HK-2 (cell line): ENCODE data around the gene GREB1.

Experiments used
- DNase-seq: peaks from one replicate; pipeline ENCODE4 v3.0.0-alpha.2; 2018; ENCODE audit not compliant: unreplicated experiment

Gene GREB1

GRCh38 chr2:11533278-11534070 lies at the start of gene GREB1:
Gene GREB1 (plus strand): TSS chr2:11534045. CDS start chr2:11556615, 22,570 bp downstream.
- DNase-seq = no peak

- no peak for DNase-seq
These were observed 45.0 kb upstream of the GREB1 start for GRCh38 chr2:11488809-11489208.

GRCh38 chr2:11490194-11490593 lies 43.7 kb upstream of the GREB1 start:
- no peak for DNase-seq

GRCh38 chr2:11491348-11491933 lies 42.4 kb upstream of the GREB1 start:
- no peak for DNase-seq

GRCh38 chr2:11492244-11492643 lies 41.6 kb upstream of the GREB1 start:
- no peak for DNase-seq

GRCh38 chr2:11492720-11493119 lies 41.1 kb upstream of the GREB1 start:
- no peak for DNase-seq

GRCh38 chr2:11493282-11493681 lies 40.6 kb upstream of the GREB1 start:
- DNase-seq = no peak

- no peak for DNase-seq
These were observed 39.5 kb upstream of the GREB1 start for GRCh38 chr2:11494310-11494709.

GRCh38 chr2:11495844-11496681 lies 37.8 kb upstream of the GREB1 start:
- no peak for DNase-seq

GRCh38 chr2:11498543-11499034 lies 35.3 kb upstream of the GREB1 start:
- DNase-seq = no peak

GRCh38 chr2:11499081-11499743 lies 34.6 kb upstream of the GREB1 start:
- DNase-seq = no peak

GRCh38 chr2:11500702-11501303 lies 33.0 kb upstream of the GREB1 start:
- no peak for DNase-seq

GRCh38 chr2:11502740-11503292 lies 31.0 kb upstream of the GREB1 start:
- DNase-seq = no peak

- DNase-seq = no peak
These were observed 30.4 kb upstream of the GREB1 start for GRCh38 chr2:11503354-11503927.

- peak; percentile 24 for DNase-seq
These were observed 27.9 kb upstream of the GREB1 start for GRCh38 chr2:11505652-11506610.

- DNase-seq = no peak
These were observed 27.3 kb upstream of the GREB1 start for GRCh38 chr2:11506611-11506969.

- no peak for DNase-seq
These were observed 26.3 kb upstream of the GREB1 start for GRCh38 chr2:11507517-11507916.

- no peak for DNase-seq
These were observed 25.6 kb upstream of the GREB1 start for GRCh38 chr2:11508279-11508678.

- no peak for DNase-seq
These were observed 24.0 kb upstream of the GREB1 start for GRCh38 chr2:11509657-11510360.
